Peyer's patch (tissue), 4 donors: Measurements from ENCODE around the gene UNC13D. TPM values are rescaled to one million over a fixed set of nuclear protein-coding genes. Genes with fewer than 3 reads are reported as not detected.

Source experiments
- DNase-seq, 3 donors: peaks; one replicate each; pipeline ENCODE4 v3.0.0-alpha.2; 2017 to 2019
- H3K27ac ChIP-seq, 4 donors: fragments of 200-600 bp; sonication (generic); one replicate each; pipeline ENCODE4 v1.5.1; 2016 to 2019
- H3K27me3 ChIP-seq, 2 donors: fragments of 200-600 bp; sonication (generic); one replicate each; pipeline ENCODE4 v1.5.1; 2019
- H3K36me3 ChIP-seq, 3 donors: fragments of 200-600 bp; sonication (generic); one replicate each; pipeline ENCODE4 v1.5.1; 2016 to 2019
- H3K4me1 ChIP-seq, 4 donors: fragments of 200-600 bp; sonication (generic); one replicate each; pipeline ENCODE4 v1.5.1; 2016 to 2019
- H3K4me3 ChIP-seq, 4 donors: fragments of 200-600 bp; sonication (generic); 1 replicate in 3 of 4; 2 replicates in 1 of 4; pipeline ENCODE4 v1.5.1; 2016 to 2019; ENCODE audit warnings: mild to moderate bottlenecking in 1 of 4
- H3K9me3 ChIP-seq, 4 donors: fragments of 200-600 bp; sonication (generic); one replicate each; pipeline ENCODE4 v1.5.1; 2016 to 2019; ENCODE audit warnings: mild to moderate bottlenecking in 1 of 4
- POLR2A ChIP-seq, 2 donors: fragments of 450-650 bp; IDR thresholded peaks; one replicate each; pipeline ENCODE4 v1.5.1; 2017; ENCODE audit warnings: antibody characterized with exemption in 2 of 2, mild to moderate bottlenecking in 2 of 2, moderate library complexity in 2 of 2
- total RNA-seq, 4 donors: library from RNA; depleted of rRNA; stranded (reverse); fragments of >200 nt; gene quantifications; one replicate each; pipeline ENCODE4 v1.1.0, GENCODE V29; 2016
- TF ChIP-seq, protein P1 (sequence below), 6 experiments: fragments of 450-650 bp in 4 of 6; fragments of 200-600 bp in 2 of 6; sonication (generic) in 1 of 6; IDR thresholded peaks; one replicate each; pipeline ENCODE4 v1.5.1; 2017 to 2019; ENCODE audit warnings: antibody characterized with exemption in 6 of 6, mild to moderate bottlenecking in 3 of 6, moderate library complexity in 1 of 6

The UNC13D gene
- total RNA-seq, result 10 to 100 TPM in 3 of 4 donors, 1 to 10 TPM in 1; 8.4 to 45.4 (median 22.2) TPM

DNA sequence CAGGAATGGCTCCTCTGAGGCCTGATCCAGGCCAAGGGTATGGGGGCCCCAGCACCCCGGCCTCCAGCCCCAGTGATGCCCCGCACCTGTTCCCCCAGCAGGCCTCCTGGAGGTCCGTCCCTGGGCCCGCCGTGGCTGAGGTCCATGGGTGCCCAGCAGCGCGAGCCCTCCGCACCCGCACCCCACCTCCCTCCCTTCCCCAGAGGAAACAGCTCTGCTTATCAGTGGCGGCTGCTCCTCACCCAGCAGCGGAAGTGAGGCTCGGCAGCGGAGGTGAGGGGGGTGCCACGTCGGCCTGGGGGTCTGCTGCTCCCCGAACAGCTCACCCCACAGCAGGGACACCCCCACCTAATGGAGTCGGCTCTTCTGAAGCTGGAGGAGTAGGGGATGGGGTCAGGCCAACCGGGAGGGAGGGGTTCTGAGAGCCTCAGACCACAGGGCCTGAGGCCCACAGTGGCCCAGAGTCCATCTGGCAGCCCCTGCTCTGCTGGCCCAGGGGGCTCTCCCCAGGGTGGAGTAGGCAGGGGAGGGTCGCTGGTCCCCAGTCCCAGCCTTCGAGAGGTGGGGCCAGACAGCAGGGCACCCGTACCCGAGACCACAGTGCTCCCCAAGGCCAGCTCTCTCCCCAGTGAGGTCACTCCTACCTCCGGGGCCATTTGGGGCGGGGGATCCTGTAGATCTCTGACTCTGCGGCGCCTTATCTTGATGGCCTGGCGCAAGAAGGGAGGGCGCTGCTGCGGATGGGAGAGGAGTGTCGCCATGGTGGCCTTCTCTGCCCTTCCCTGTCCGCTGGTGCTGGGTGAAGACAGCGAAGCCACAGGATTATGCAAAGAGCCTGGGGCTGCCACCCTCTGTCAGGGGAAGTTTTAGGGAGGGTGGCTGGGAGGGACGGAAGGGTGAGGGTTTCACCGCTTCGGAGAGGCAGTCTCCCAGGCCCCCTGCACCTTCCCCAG lies at the start of gene UNC13D:
TSS of gene UNC13D (minus strand) at position 828 of the 953 bp plus-strand sequence. CDS start at position 761, 67 bp downstream.
- peak within 1 kb of the TSS; percentile 44 to 52 (median 48) for H3K4me3 ChIP-seq
- peak within 1 kb of the TSS; percentile 81 to 93 (median 88) for H3K27ac ChIP-seq
- peaks cover 0 to 43% (median 0%) of the 10 kb centered on the region in 3 donors for H3K36me3 ChIP-seq
- no peaks in the 10 kb centered on the region for H3K9me3 ChIP-seq
- DNase-seq, result peak in 2 of 3 donors; percentile 81 to 85
- TF ChIP-seq, protein P1, sequence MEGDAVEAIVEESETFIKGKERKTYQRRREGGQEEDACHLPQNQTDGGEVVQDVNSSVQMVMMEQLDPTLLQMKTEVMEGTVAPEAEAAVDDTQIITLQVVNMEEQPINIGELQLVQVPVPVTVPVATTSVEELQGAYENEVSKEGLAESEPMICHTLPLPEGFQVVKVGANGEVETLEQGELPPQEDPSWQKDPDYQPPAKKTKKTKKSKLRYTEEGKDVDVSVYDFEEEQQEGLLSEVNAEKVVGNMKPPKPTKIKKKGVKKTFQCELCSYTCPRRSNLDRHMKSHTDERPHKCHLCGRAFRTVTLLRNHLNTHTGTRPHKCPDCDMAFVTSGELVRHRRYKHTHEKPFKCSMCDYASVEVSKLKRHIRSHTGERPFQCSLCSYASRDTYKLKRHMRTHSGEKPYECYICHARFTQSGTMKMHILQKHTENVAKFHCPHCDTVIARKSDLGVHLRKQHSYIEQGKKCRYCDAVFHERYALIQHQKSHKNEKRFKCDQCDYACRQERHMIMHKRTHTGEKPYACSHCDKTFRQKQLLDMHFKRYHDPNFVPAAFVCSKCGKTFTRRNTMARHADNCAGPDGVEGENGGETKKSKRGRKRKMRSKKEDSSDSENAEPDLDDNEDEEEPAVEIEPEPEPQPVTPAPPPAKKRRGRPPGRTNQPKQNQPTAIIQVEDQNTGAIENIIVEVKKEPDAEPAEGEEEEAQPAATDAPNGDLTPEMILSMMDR (IDR thresholded peaks at IDR 0.05), result no peak
- peak in 1 of 2 donors; percentile 21 for TF ChIP-seq POLR2A (IDR thresholded peaks at IDR 0.05)
- H3K4me1 ChIP-seq, result peaks cover 2 to 46% (median 18%) of the 10 kb centered on the region in 4 donors
- H3K27me3 ChIP-seq, result no peaks in the 10 kb centered on the region

DNA sequence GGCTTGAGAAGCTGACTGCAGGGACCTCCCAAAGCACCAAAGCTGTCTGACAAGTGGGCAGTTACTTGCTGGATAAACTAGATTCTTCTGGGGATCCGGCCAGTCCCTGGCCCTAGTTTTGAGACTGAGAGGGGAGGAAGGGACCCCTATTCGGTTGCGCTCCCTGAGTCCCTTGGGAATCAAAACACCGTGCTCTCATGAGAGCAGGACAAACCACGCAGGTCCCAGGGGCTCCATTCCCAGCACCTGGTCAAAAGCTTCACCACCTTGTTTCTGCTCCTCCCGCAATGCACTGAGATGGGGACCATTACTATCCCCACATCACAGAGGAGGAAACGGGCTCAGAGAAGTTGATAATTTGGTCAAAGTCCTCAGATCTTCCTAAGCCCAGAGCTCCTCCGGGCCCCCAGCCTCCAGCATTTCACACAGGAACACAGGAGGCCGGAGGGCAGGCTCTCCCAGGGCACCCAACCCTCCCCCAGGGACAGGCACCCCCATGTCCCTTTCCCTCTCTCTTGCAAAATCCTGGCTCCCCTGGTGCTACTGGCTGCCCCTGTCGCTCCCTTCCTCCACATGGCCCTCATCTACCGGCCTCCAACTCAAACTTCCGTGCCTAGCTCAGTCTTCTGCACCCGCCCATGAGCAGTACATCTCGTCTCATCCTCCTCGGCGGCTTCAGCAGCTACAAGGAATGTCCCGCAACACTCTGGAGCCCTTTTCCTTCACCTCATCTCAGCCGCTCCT lies 49.3 kb upstream of the UNC13D start:
- H3K36me3 ChIP-seq, result peaks cover 0 to 27% (median 0%) of the 10 kb centered on the region in 3 donors
- TF ChIP-seq, protein P1 (IDR thresholded peaks at IDR 0.05), result no peak
- TF ChIP-seq POLR2A (IDR thresholded peaks at IDR 0.05), result no peak
- peak in 1 of 3 donors; percentile 43 for DNase-seq
- H3K9me3 ChIP-seq, result no peaks in the 10 kb centered on the region
- no peaks in the 10 kb centered on the region for H3K27me3 ChIP-seq
- H3K4me3 ChIP-seq, result no peak overlapping the region
- peaks cover 2 to 37% (median 14%) of the 10 kb centered on the region in 4 donors for H3K4me1 ChIP-seq
- no peak overlapping the region for H3K27ac ChIP-seq

DNA sequence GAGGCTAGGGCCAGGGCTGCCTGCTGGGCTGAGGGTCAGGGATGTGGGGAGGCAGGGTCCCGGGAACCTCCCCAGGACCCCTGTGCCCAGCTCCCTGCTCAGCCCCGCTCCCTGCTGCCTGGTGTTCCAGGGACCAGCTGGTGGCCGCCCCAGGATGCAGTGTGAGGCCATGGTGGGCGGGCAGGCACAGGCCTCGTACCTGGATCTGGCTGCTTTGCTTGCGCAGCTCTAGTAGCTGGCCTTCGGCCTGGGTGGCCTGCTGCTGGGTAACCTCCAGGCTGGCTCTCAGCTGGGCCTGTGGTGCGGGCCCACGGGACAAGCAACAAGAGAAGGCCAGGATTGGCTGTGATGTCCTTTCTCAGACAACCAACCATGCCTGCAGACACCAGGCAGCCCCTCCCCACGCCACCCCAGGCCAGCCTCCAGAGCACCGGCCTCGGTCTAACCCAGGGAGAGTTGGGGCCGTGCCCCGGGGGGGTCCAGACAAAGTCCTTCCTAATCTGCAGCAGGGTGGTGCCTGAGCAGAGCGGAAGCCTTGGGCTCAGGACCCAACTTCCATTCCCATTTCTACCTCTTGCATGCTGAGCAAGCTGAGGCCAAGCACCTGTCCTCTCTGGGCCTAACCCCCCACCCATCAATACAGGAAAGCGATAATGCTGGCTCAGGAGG lies 48.5 kb upstream of the UNC13D start:
- Histone ChIP-seq H3K4me1 (peaks cover 2 to 36% (median 14%) of the 10 kb centered on the region in 4 donors), H3K36me3 (peaks cover 0 to 19% (median 0%) of the 10 kb centered on the region in 3 donors), H3K27me3 (no peaks in the 10 kb centered on the region), H3K27ac (no peak overlapping the region), H3K4me3 (no peak overlapping the region), H3K9me3 (no peaks in the 10 kb centered on the region)
- DNase-seq, result peak in 1 of 3 donors; percentile 42
- no peak for TF ChIP-seq POLR2A (IDR thresholded peaks at IDR 0.05)
- TF ChIP-seq, protein P1 (IDR thresholded peaks at IDR 0.05), result no peak

DNA sequence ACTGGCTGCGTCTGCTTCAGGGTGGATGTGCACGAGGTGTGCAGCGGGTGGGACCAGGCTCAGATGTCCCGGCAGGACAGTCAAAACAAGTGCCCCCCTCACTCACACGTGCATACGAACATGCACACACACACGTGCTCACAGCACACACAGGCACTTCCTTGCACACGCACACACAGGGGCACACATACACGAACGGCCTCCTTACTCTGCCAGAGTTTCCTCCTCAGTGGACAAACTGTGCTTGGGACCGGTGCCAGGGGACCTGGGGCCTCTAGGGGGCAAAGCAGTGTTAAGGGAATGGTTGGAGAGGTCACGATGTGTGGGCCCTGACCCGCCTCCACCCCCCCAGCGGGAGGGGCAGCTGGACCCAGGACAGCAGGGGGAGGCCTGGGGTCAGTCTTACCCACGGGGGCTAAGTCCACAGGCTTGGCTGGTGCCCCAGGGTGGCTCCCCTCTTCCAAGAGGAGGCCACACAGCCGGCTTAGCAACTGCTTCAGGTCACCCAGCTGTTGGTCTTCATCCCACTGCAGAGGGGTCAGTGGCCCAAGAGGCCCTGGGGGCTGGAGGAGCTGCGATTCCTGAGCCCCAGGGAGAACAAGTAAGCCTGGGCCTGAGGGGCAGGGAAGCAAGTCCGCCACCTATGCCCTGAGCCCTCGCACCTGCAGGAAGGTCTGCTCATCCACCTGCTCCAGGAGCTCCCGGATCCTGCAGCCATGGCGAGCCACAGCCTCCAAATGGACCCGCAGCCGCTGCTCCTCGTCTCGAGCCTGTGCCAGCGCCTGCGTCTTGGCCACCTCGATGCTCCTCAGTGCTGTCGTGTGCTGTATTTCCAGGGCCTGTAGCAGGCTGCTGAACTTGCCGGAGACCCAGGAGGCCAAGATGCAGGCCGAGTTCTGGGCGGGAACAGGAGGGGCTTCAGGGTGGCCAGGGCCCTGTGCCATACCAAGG lies 47.7 kb upstream of the UNC13D start:
- no peaks in the 10 kb centered on the region for H3K27me3 ChIP-seq
- TF ChIP-seq, protein P1 (IDR thresholded peaks at IDR 0.05), result no peak
- TF ChIP-seq POLR2A (IDR thresholded peaks at IDR 0.05), result no peak
- H3K27ac ChIP-seq, result no peak overlapping the region
- H3K36me3 ChIP-seq, result peaks cover 0 to 19% (median 0%) of the 10 kb centered on the region in 3 donors
- DNase-seq, result peak in 1 of 3 donors; percentile 44
- H3K4me3 ChIP-seq, result no peak overlapping the region
- no peaks in the 10 kb centered on the region for H3K9me3 ChIP-seq
- peaks cover under 1 to 29% (median 13%) of the 10 kb centered on the region in 4 donors for H3K4me1 ChIP-seq
